Memory B cell (primary cell): ENCODE data around the gene IRGC.
A peak's percentile ranks its signal among the peaks of the same experiment; 100 is the strongest.

Experiments used
- ATAC-seq: fragments of 150-1000 bp; cut with Tn5 transposase; 2 replicates; pipeline ENCODE4 v1.10.0; 2021; ENCODE audit warnings: low read depth, mild to moderate bottlenecking, moderate library complexity
- DNase-seq, 2 donors: peaks; one replicate each; pipeline ENCODE4 v3.0.0; 2022; ENCODE audit warnings: low spot score in 2 of 2
- H3K27ac Mint-ChIP-seq: one replicate; pipeline ENCODE4 v1.8.0; 2022; ENCODE audit warnings: mild to moderate bottlenecking, moderate library complexity, mixed read lengths
- H3K27me3 Mint-ChIP-seq: one replicate; pipeline ENCODE4 v1.8.0; 2022; ENCODE audit warnings: mixed read lengths
- H3K36me3 Mint-ChIP-seq: one replicate; pipeline ENCODE4 v1.8.0; 2022; ENCODE audit warnings: mild to moderate bottlenecking, mixed read lengths
- H3K4me1 Mint-ChIP-seq: one replicate; pipeline ENCODE4 v1.8.0; 2022; ENCODE audit warnings: mixed read lengths
- H3K4me3 Mint-ChIP-seq: one replicate; pipeline ENCODE4 v1.8.0; 2022; ENCODE audit warnings: mild to moderate bottlenecking, moderate library complexity, mixed read lengths
- H3K9me3 Mint-ChIP-seq: one replicate; pipeline ENCODE4 v1.8.0; 2022; ENCODE audit warnings: mixed read lengths

The IRGC gene

GRCh38 chr19:43723588-43723987 is 7.7 kb downstream of the IRGC start:
- Mint-ChIP-seq H3K4me3 (no peak overlapping the region), H3K27me3 (peaks cover 1% of the 10 kb centered on the region), H3K36me3 (peaks cover 7% of the 10 kb centered on the region), H3K4me1 (peaks cover 20% of the 10 kb centered on the region), H3K9me3 (no peaks in the 10 kb centered on the region), H3K27ac (no peak overlapping the region)
- no peak for ATAC-seq
- no peak for DNase-seq

DNA sequence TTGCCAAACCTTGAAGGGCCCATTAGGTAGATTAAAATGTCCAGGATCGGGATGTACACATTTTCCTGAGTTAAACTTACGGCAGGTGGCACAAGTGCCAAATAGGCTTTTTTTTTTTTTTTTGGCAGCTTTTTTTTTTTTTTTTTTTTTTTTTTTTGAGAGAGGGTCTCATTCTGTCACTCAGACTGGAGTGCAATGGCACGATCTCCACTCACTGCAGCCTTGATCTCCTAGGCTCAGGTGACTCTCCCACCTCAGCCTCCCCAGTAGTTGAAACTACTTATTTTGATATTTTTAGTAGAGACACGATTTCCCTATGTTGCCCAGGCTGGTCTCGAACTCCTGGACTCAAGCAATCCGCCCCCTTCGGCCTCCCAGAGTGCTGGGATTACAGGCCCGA is 9.0 kb downstream of the IRGC start:
- ATAC-seq (no peak), DNase-seq (no peak)
- peaks cover 22% of the 10 kb centered on the region for H3K4me1 Mint-ChIP-seq
- peaks cover 1% of the 10 kb centered on the region for H3K27me3 Mint-ChIP-seq
- H3K4me3 Mint-ChIP-seq, result no peak overlapping the region
- no peak overlapping the region for H3K27ac Mint-ChIP-seq
- no peaks in the 10 kb centered on the region for H3K9me3 Mint-ChIP-seq
- peaks cover 17% of the 10 kb centered on the region for H3K36me3 Mint-ChIP-seq

DNA sequence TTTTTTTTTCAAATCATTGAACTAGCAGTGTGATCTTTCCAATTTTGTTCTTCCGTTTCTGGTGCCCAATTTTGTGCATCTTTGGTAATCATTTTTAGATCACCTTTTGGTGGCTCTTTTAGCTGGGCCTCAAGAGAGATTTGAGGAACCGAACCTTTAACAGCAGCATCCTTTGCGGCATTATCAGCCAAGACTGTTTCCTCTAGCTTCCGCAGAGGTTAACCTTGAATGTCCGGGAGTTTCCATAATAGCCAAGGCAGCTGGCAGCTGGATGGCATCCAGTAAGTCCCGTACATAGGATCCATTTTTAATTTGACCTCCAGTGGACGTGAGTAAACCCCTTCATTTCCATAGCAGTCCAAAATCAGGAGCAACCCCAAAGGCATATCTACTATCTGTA is 9.6 kb downstream of the IRGC start:
- peak; percentile 92 for ATAC-seq
- peaks cover 20% of the 10 kb centered on the region for H3K36me3 Mint-ChIP-seq

GRCh38 chr19:43726736-43727592 is 11.1 kb downstream of the IRGC start:
- Mint-ChIP-seq H3K4me3 (no peak overlapping the region), H3K4me1 (peaks cover 22% of the 10 kb centered on the region), H3K27ac (peak overlapping the region; percentile 43), H3K36me3 (peaks cover 22% of the 10 kb centered on the region), H3K9me3 (no peaks in the 10 kb centered on the region), H3K27me3 (no peaks in the 10 kb centered on the region)
- no peak for ATAC-seq
- DNase-seq, result no peak

More for the DNA sequence above, 9.6 kb downstream of the IRGC start:
- Mint-ChIP-seq H3K4me3 (no peak overlapping the region), H3K27ac (peak overlapping the region; percentile 53), H3K9me3 (no peaks in the 10 kb centered on the region), H3K4me1 (peaks cover 22% of the 10 kb centered on the region), H3K27me3 (peaks cover 1% of the 10 kb centered on the region)
- peak in 1 of 2 donors; percentile 20 for DNase-seq

DNA sequence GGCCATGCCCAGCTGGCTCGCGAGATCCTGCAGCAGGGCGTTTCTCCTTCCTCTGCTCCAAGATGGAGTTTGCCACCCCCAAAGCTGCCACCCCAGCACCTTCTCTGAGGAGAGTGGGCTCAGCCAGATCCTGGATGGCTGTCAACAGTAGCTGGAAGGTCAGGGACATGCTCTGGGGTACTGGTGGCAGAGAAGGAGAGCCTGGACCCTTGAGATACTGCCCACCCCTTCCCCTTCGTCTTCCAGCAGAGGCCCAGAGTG is 11.6 kb downstream of the IRGC start:
- Mint-ChIP-seq H3K27me3 (no peaks in the 10 kb centered on the region), H3K36me3 (peaks cover 27% of the 10 kb centered on the region), H3K4me3 (no peak overlapping the region), H3K9me3 (no peaks in the 10 kb centered on the region), H3K27ac (no peak overlapping the region), H3K4me1 (peaks cover 22% of the 10 kb centered on the region)
- ATAC-seq, result no peak
- DNase-seq, result no peak

- ATAC-seq (no peak), DNase-seq (no peak)
- Mint-ChIP-seq H3K4me1 (peaks cover 19% of the 10 kb centered on the region), H3K27ac (no peak overlapping the region), H3K27me3 (no peaks in the 10 kb centered on the region), H3K36me3 (peaks cover 38% of the 10 kb centered on the region), H3K4me3 (no peak overlapping the region), H3K9me3 (no peaks in the 10 kb centered on the region)
Measured at GRCh38 chr19:43729919-43730318, 14.0 kb downstream of the IRGC start.

DNA sequence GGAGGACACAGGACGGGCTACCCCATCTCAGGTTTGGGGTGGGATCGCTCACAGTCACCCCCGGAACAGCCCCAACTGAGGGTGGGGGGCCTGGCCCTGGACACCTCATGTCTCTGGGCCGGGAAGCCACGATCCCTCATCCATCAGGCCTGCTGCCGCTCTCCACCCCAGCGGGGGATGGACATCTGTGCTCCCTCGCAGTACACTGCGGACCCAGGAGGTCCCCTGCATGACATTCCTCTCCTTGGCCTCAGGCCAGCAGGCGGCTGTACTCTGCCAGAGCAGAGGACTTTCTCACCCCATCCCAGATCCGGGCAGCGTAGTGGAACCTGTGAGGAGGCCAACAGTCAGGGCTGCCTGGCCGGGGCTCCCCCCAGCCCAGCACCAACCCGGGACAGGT is 15.5 kb downstream of the IRGC start:
- Mint-ChIP-seq H3K4me3 (no peak overlapping the region), H3K9me3 (no peaks in the 10 kb centered on the region), H3K27ac (no peak overlapping the region), H3K36me3 (peaks cover 45% of the 10 kb centered on the region), H3K4me1 (peaks cover 10% of the 10 kb centered on the region), H3K27me3 (no peaks in the 10 kb centered on the region)
- DNase-seq (no peak), ATAC-seq (no peak)

GRCh38 chr19:43731846-43732245 is 16.0 kb downstream of the IRGC start:
- H3K27me3 Mint-ChIP-seq, result no peaks in the 10 kb centered on the region
- H3K9me3 Mint-ChIP-seq, result no peaks in the 10 kb centered on the region
- DNase-seq (no peak), ATAC-seq (no peak)
- H3K27ac Mint-ChIP-seq, result no peak overlapping the region
- H3K4me1 Mint-ChIP-seq, result peaks cover 10% of the 10 kb centered on the region
- H3K36me3 Mint-ChIP-seq, result peaks cover 50% of the 10 kb centered on the region
- no peak overlapping the region for H3K4me3 Mint-ChIP-seq

- no peaks in the 10 kb centered on the region for H3K27me3 Mint-ChIP-seq
- H3K4me3 Mint-ChIP-seq, result no peak overlapping the region
- no peaks in the 10 kb centered on the region for H3K9me3 Mint-ChIP-seq
- DNase-seq (no peak), ATAC-seq (no peak)
- no peak overlapping the region for H3K27ac Mint-ChIP-seq
- peaks cover 52% of the 10 kb centered on the region for H3K36me3 Mint-ChIP-seq
- peaks cover 3% of the 10 kb centered on the region for H3K4me1 Mint-ChIP-seq
Measured at GRCh38 chr19:43735013-43735412, 19.1 kb downstream of the IRGC start.

- H3K36me3 Mint-ChIP-seq, result peaks cover 53% of the 10 kb centered on the region
- DNase-seq, result no peak
Measured at GRCh38 chr19:43735957-43736356, 20.1 kb downstream of the IRGC start.

GRCh38 chr19:43738780-43739211 is 22.9 kb downstream of the IRGC start:
- no peak for DNase-seq
- no peak overlapping the region for H3K27ac Mint-ChIP-seq

More at GRCh38 chr19:43735957-43736356, 20.1 kb downstream of the IRGC start:
- no peaks in the 10 kb centered on the region for H3K9me3 Mint-ChIP-seq
- peaks cover 3% of the 10 kb centered on the region for H3K4me1 Mint-ChIP-seq
- H3K27me3 Mint-ChIP-seq, result no peaks in the 10 kb centered on the region
- no peak overlapping the region for H3K27ac Mint-ChIP-seq
- no peak overlapping the region for H3K4me3 Mint-ChIP-seq
- no peak for ATAC-seq

DNA sequence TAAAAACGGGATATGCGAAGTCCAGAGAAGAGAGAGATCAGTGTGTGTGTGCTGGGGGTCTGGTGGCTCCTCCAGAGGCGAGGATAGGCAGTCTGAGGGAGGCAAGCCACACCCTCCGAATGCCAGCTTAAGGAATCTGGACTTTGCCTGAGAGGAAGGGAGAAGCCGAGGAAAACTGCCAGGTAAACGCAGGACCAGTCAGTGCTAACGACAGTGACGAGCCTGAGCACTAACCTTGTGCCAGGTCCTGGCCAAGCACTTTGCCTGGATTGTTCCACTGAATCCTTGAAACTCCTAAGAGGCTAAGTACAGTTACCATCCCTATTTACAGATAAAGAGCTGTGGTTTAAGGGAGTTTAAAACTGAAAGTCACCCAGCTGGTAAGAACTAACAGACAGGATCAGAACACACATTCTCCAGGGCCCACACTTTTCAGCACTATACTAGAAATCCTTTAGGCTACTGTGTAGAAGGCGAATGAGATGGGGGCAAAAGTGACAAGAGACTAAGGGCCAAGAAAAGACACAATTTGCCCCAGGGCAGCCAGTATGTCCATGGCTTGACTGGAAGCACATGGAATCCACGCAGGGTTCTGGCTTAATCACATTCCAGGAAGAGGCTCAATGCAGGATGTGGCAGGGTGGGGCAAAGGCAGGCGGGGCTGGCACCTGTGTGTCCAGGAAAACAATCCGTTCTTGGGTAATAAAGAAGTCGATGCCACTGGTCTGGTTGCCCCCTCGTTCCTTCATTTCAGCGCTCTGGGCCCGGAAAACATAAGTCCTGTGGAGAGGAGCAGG is 23.8 kb downstream of the IRGC start:
- Mint-ChIP-seq H3K36me3 (peaks cover 55% of the 10 kb centered on the region), H3K9me3 (no peaks in the 10 kb centered on the region), H3K4me3 (no peak overlapping the region), H3K27ac (no peak overlapping the region), H3K27me3 (no peaks in the 10 kb centered on the region), H3K4me1 (peaks cover 3% of the 10 kb centered on the region)
- DNase-seq (no peak), ATAC-seq (no peak)

More at GRCh38 chr19:43738780-43739211, 22.9 kb downstream of the IRGC start:
- H3K9me3 Mint-ChIP-seq, result no peaks in the 10 kb centered on the region
- no peak overlapping the region for H3K4me3 Mint-ChIP-seq
- peaks cover 3% of the 10 kb centered on the region for H3K4me1 Mint-ChIP-seq
- H3K36me3 Mint-ChIP-seq, result peaks cover 51% of the 10 kb centered on the region
- H3K27me3 Mint-ChIP-seq, result no peaks in the 10 kb centered on the region
- no peak for ATAC-seq

GRCh38 chr19:43741075-43741825 is 25.4 kb downstream of the IRGC start:
- no peak overlapping the region for H3K4me3 Mint-ChIP-seq
- H3K27me3 Mint-ChIP-seq, result no peaks in the 10 kb centered on the region
- H3K36me3 Mint-ChIP-seq, result peaks cover 49% of the 10 kb centered on the region
- peaks cover 5% of the 10 kb centered on the region for H3K4me1 Mint-ChIP-seq
- no peaks in the 10 kb centered on the region for H3K9me3 Mint-ChIP-seq
- ATAC-seq (no peak), DNase-seq (no peak)
- no peak overlapping the region for H3K27ac Mint-ChIP-seq

GRCh38 chr19:43743059-43743458 is 27.2 kb downstream of the IRGC start:
- H3K27ac Mint-ChIP-seq, result no peak overlapping the region
- peaks cover 13% of the 10 kb centered on the region for H3K4me1 Mint-ChIP-seq
- peaks cover 43% of the 10 kb centered on the region for H3K36me3 Mint-ChIP-seq
- no peaks in the 10 kb centered on the region for H3K27me3 Mint-ChIP-seq
- no peak overlapping the region for H3K4me3 Mint-ChIP-seq
- no peak for ATAC-seq
- no peaks in the 10 kb centered on the region for H3K9me3 Mint-ChIP-seq
- no peak for DNase-seq
